Measurements from ENCODE around the gene P2RY12.
"Not testable (repeated sequence)": the region's sequence is repeated elsewhere in the genome, so short reads cannot be mapped to it uniquely, and the experiment has no call there.

Gene P2RY12

GRCh38 chr3:151398895-151399294 is 14.3 kb upstream of the P2RY12 start:
- CTCF ChIA-PET, result interaction anchor here (0.6 kb wide), 1 partner anchor 1441 kb away, joined by 3 read pairs; no protein-coding TSS in a partner anchor
- DNase-seq (ENCODE audit: low spot score), result no peak

GRCh38 chr3:151395806-151396205 is 11.3 kb upstream of the P2RY12 start:
- no peak for TF ChIP-seq CTCF (conservative IDR thresholded peaks at IDR 0.05; ENCODE audit: low read depth)
- no peak overlapping the region for H3K27ac ChIP-seq
- CTCF ChIA-PET, result interaction anchor here (0.6 kb wide), 1 partner anchor 12 kb away, joined by 3 read pairs; no protein-coding TSS in a partner anchor
- POLR2A ChIA-PET (ENCODE audit: low non-redundant PET), result no interaction called here
- DNase-seq (ENCODE audit: low spot score), result peak; percentile 65

More at GRCh38 chr3:151398895-151399294, 14.3 kb upstream of the P2RY12 start:
- no peak for TF ChIP-seq CTCF (conservative IDR thresholded peaks at IDR 0.05; ENCODE audit: low read depth)
- POLR2A ChIA-PET (ENCODE audit: low non-redundant PET), result no interaction called here
- no peak overlapping the region for H3K27ac ChIP-seq

GRCh38 chr3:151394611-151395010 is 10.1 kb upstream of the P2RY12 start:
- no peak overlapping the region for H3K27ac ChIP-seq
- ChIA-PET CTCF (interaction anchor here (0.5 to 1.4 kb wide), 5 partner anchors 9 to 882 kb away, joined by 3 to 7 read pairs (median 3); no protein-coding TSS in a partner anchor), POLR2A (ENCODE audit: low non-redundant PET) (no interaction called here)
- TF ChIP-seq CTCF (conservative IDR thresholded peaks at IDR 0.05; ENCODE audit: low read depth), result no peak
- DNase-seq (ENCODE audit: low spot score), result no peak

GRCh38 chr3:151393941-151394340 is 9.4 kb upstream of the P2RY12 start:
- ChIA-PET POLR2A (ENCODE audit: low non-redundant PET) (no interaction called here), CTCF (interaction anchor here (0.5 to 1.4 kb wide), 4 partner anchors 8 to 883 kb away, joined by 3 to 4 read pairs (median 3); no protein-coding TSS in a partner anchor)
- no peak for TF ChIP-seq CTCF (conservative IDR thresholded peaks at IDR 0.05; ENCODE audit: low read depth)
- no peak overlapping the region for H3K27ac ChIP-seq
- no peak for DNase-seq (ENCODE audit: low spot score)

- POLR2A ChIA-PET (ENCODE audit: low non-redundant PET), result no interaction called here
These were observed 8.7 kb upstream of the P2RY12 start for GRCh38 chr3:151393146-151393830.

GRCh38 chr3:151392191-151392590 is 7.6 kb upstream of the P2RY12 start:
- CTCF ChIA-PET, result interaction anchor here (0.6 to 0.7 kb wide), 2 partner anchors 181 to 389 kb away, joined by 5 read pairs; no protein-coding TSS in a partner anchor
- POLR2A ChIA-PET (ENCODE audit: low non-redundant PET), result not testable (repeated sequence)

More at GRCh38 chr3:151393146-151393830, 8.7 kb upstream of the P2RY12 start:
- H3K27ac ChIP-seq, result no peak overlapping the region
- no peak for TF ChIP-seq CTCF (conservative IDR thresholded peaks at IDR 0.05; ENCODE audit: low read depth)
- DNase-seq (ENCODE audit: low spot score), result no peak
- CTCF ChIA-PET, result interaction anchor here (1.2 to 1.4 kb wide), 2 partner anchors 68 to 165 kb away, joined by 3 to 4 read pairs; no protein-coding TSS in a partner anchor

GRCh38 chr3:151391720-151392119 is 7.2 kb upstream of the P2RY12 start:
- CTCF ChIA-PET, result interaction anchor here (0.6 to 0.7 kb wide), 2 partner anchors 180 to 388 kb away, joined by 5 read pairs; no protein-coding TSS in a partner anchor
- TF ChIP-seq CTCF (conservative IDR thresholded peaks at IDR 0.05; ENCODE audit: low read depth), result no peak
- POLR2A ChIA-PET (ENCODE audit: low non-redundant PET), result no interaction called here
- no peak overlapping the region for H3K27ac ChIP-seq
- no peak for DNase-seq (ENCODE audit: low spot score)

More at GRCh38 chr3:151392191-151392590, 7.6 kb upstream of the P2RY12 start:
- DNase-seq (ENCODE audit: low spot score); H3K27ac ChIP-seq: not testable (repeated sequence)

Data from RWPE1 (cell line).